ENCODE results near the gene ACIN1. TPM values are rescaled to one million over a fixed set of nuclear protein-coding genes. Genes with fewer than 3 reads are reported as not detected.

The ACIN1 gene
- total and polyA plus RNA-seq, 2 of the 13 experiments (the other 11 are each of a cell fraction or from before 2014, with no cell fraction given) = 165 to 183 TPM

DNA sequence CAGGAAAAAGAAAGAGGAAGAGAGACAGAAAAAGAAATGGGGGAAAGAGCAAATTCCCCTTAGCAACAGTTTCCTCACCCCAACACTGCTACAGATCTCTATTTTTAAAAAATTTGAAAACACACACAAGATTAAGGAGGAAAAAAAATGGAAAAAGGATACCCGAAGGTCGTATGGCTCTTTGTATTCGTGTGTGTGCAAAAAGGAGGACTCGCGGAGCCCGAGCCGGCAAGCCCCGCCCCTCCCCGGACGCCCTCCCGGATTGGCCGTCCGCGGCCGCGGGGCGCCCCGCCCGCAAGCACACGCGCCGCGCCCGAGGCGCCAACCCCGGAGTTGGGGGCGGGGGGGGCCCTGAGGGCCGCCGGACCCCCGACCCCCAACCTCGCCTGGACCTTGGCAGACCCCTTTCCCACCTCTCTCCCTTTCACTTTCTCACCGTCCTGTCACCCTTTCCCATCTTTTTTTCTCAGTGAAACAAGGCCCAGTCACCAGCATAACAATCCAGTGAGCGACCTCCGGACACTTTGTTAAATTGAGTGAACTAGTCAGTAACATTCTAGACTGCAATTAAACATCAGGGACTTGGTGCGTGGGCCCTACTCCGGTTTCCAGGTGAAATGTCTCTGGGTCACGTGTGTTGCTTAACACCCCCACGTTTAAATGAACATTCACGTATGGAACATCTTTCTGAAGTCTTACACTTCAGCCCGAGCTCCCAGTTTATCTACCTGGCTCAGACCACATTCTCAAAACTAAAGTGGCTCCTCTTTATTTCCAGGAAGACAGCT lies 84.8 kb downstream of the ACIN1 start, which contains the start of gene C14orf93 (continued):
- TF ChIP-seq ZNF276 (CRISPR knock-in tag; IDR thresholded peaks at IDR 0.05; ENCODE audit: low read depth) (0 out of 2 replicates have a peak, but pooled peaks have one; percentile 31), ATM (IDR thresholded peaks at IDR 0.05; ENCODE audit: borderline replicate concordance) (no peak), KDM2A (CRISPR knock-in tag; IDR thresholded peaks at IDR 0.05; ENCODE audit: borderline replicate concordance, low read depth) (peak; percentile 69), CREB1 (IDR thresholded peaks at IDR 0.05) (no peak), CREB1 (CRISPR knock-in tag; IDR thresholded peaks at IDR 0.05) (no peak), SIN3B (IDR thresholded peaks at IDR 0.05; ENCODE audit: low read length) (peak; percentile 33; the same call in 1 of the 2 replicates), PRPF4 (IDR thresholded peaks at IDR 0.05; ENCODE audit: low read depth, low read length, poor library complexity, severe bottlenecking) (no peak), CAMTA2 (CRISPR knock-in tag; IDR thresholded peaks at IDR 0.05; ENCODE audit: borderline replicate concordance) (no peak), ISX (CRISPR knock-in tag; conservative IDR thresholded peaks at IDR 0.05) (no peak), PHB2 (IDR thresholded peaks at IDR 0.05; ENCODE audit: partially characterized antibody) (no peak), BHLHE40 (IDR thresholded peaks at IDR 0.05; ENCODE audit: low read length) (peak; percentile 45; the same call in 1 of the 2 replicates), GTF2F1 (IDR thresholded peaks at IDR 0.05; ENCODE audit: low read length) (0 out of 2 replicates have a peak, but pooled peaks have one; percentile 28), PRDM4 (CRISPR knock-in tag; IDR thresholded peaks at IDR 0.05; ENCODE audit: borderline replicate concordance) (no peak), FLYWCH1 (CRISPR knock-in tag; IDR thresholded peaks at IDR 0.05) (peak; percentile 95; the same call in 1 of the 2 replicates), NFYB (CRISPR knock-in tag; IDR thresholded peaks at IDR 0.05) (peak; percentile 65), ZSCAN21 (CRISPR knock-in tag; IDR thresholded peaks at IDR 0.05; ENCODE audit: borderline replicate concordance) (no peak; the same call in 1 of the 2 replicates), NFE2 (CRISPR knock-in tag; IDR thresholded peaks at IDR 0.05) (no peak), FOXP1 (IDR thresholded peaks at IDR 0.05) (no peak), FOXP1 (CRISPR knock-in tag; IDR thresholded peaks at IDR 0.05) (0 out of 2 replicates have a peak, but pooled peaks have one; percentile 12), ZNF350 (CRISPR knock-in tag; IDR thresholded peaks at IDR 0.05; ENCODE audit: borderline replicate concordance, low read depth) (no peak), IRF1 (CRISPR knock-in tag; IDR thresholded peaks at IDR 0.05; ENCODE audit: low read depth) (peak; percentile 60; the same call in 1 of the 2 replicates)
- TF ChIP-seq, protein P1, sequence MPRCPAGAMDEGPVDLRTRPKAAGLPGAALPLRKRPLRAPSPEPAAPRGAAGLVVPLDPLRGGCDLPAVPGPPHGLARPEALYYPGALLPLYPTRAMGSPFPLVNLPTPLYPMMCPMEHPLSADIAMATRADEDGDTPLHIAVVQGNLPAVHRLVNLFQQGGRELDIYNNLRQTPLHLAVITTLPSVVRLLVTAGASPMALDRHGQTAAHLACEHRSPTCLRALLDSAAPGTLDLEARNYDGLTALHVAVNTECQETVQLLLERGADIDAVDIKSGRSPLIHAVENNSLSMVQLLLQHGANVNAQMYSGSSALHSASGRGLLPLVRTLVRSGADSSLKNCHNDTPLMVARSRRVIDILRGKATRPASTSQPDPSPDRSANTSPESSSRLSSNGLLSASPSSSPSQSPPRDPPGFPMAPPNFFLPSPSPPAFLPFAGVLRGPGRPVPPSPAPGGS (CRISPR knock-in tag; IDR thresholded peaks at IDR 0.05) = peak; percentile 95
- TF ChIP-seq, protein P2, sequence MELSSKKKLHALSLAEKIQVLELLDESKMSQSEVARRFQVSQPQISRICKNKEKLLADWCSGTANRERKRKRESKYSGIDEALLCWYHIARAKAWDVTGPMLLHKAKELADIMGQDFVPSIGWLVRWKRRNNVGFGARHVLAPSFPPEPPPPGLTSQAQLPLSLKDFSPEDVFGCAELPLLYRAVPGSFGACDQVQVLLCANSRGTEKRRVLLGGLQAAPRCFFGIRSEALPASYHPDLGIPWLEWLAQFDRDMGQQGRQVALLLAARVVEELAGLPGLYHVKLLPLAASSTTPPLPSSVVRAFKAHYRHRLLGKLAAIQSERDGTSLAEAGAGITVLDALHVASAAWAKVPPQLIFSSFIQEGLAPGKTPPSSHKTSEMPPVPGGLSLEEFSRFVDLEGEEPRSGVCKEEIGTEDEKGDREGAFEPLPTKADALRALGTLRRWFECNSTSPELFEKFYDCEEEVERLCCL (CRISPR knock-in tag; IDR thresholded peaks at IDR 0.05; ENCODE audit: borderline replicate concordance) = no peak

All from HepG2 (cell line).